Pancreas (tissue), 10 donors: Measurements from ENCODE around the gene GPHN. TPM values are rescaled to one million over a fixed set of nuclear protein-coding genes. Genes with fewer than 3 reads are reported as not detected.
A peak's percentile ranks its signal among the peaks of the same experiment; 100 is the strongest.

Source experiments
- ATAC-seq, 4 donors: fragments of 200-7000 bp; cut with Tn5 transposase; one replicate each; pipeline versions ENCODE4 v1.8.0 to v1.9.1; 2020; ENCODE audit warnings: mild to moderate bottlenecking in 4 of 4, moderate library complexity in 4 of 4
- DNase-seq, 6 donors: peaks; one replicate each; pipeline ENCODE4 v3.0.0-alpha.2; 2020
- FAIRE-seq: peaks from 2 replicates; lab custom pipeline; 2012; peaks lifted over from hg19 to GRCh38; lab: Jason Lieb, UNC
- H3K27ac ChIP-seq, 4 donors: fragments of 200-600 bp; sonication (generic); 1 replicate in 3 of 4; 2 replicates in 1 of 4; pipeline versions ENCODE4 v1.5.0 to v1.8.0; 2020
- H3K27me3 ChIP-seq, 4 donors: fragments of 200-600 bp; one replicate each; pipeline ENCODE4 v1.8.0; 2021
- H3K36me3 ChIP-seq, 3 donors: fragments of 200-600 bp; sonication (generic) in 1 of 3; one replicate each; pipeline versions ENCODE4 v1.5.0 to v1.8.0; 2020 to 2021
- H3K4me1 ChIP-seq, 3 donors: fragments of 200-600 bp; one replicate each; pipeline ENCODE4 v1.8.0; 2021
- H3K4me3 ChIP-seq, 4 donors: fragments of 200-600 bp; sonication (generic) in 2 of 4; one replicate each; pipeline versions ENCODE4 v1.5.0 to v1.8.0; 2020 to 2021
- H3K9me3 ChIP-seq, 4 donors: fragments of 200-600 bp; one replicate each; pipeline ENCODE4 v1.8.0; 2021
- WGBS, 2 donors: extraction: QIAGEN DNeasy Blood & Tissue Kit; methylation state at CpG; one replicate each; pipeline ENCODE4 v1.1.7; 2013; 5-methylcytosine and 5-hydroxymethylcytosine counted together
- intact Hi-C, 3 donors: fragments of 100-400 bp; cut with DNase I; formaldehyde crosslinking; loops; one replicate each; pipeline versions ENCODE4 v1.11.1 to v1.14.2; 2022
- polyA plus RNA-seq, 2 donors: library from polyadenylated mRNA; stranded (reverse); fragments of 200-250 nt; gene quantifications; one replicate each; pipeline ENCODE4 v1.2.3, GENCODE V29; 2013
- total RNA-seq, 6 donors: library from RNA; stranded (reverse); fragmentation: NEBNext Ultra II Directional in 4 of 6; extraction: Animal tissue kit (Norgen Biotek cat#: 25700) in 4 of 6; gene quantifications; one replicate each; pipeline versions ENCODE4 v1.2.1 to v1.2.4, GENCODE V29; 2021 to 2023
- TF ChIP-seq, protein P1 (sequence below), 4 donors: fragments of 200-600 bp; sonication (generic) in 3 of 4; IDR thresholded peaks; one replicate each; pipeline versions ENCODE4 v1.5.0 to v1.8.0; 2021; ENCODE audit warnings: antibody characterized with exemption in 4 of 4
- donor health status: healthy with polysubstance abuse.
- donor health status: DM: no; HTN: no; CAD: no; lungs with moderate emphysema.
- donor health status: DM: no; HTN: no; CAD: no.
- donor health status: control.
- donor health status: control.
- donor health status: Bipolar disorder and iron deficiency.
- donor health status: DM: yes; HTN: yes; CAD: no.
- donor health status: DM: no; HTN: no; CAD: no.
- donor health status: DM: no; HTN: no; CAD: no.
- donor health status: DM: yes; HTN: yes; CAD: no.

The GPHN gene
- total and polyA plus RNA-seq, 8 donors, result 20.3 to 47.6 (median 24.4) TPM

DNA sequence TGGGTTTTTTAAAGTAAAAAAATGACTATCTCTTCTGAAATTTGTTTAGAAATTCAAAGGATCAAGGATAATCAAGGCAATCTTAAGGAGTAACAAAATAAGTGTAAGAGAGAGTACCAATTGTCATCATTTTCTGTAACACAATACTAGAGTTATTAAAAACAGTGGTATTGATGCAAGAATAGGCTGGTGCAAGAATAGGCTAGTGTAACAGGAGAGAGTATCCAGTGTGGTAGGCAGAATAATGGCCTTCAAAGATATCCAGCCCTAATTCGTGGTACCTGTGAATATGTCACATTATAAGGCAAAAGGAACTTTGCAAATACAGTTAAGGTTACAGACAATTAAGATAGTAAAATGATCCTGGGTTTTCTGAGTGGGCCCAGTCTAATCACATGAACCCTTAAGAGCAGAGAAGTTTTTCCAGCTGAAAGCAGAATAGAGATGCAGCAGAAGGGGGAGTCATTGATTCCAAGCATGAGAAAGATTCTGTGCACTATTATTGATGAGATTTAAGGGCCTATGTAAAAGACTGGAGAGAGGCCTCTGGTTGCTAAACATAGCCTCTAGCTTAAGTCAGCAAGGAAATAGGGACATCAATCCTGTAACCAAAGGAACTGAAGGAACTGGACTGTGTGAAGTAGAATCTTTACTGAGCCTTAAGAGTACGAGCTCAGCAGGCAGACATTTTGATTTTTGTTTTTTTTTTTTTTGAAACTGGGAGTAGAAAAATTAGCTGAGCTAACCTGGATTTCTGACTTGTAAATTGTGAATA lies 134.1 kb downstream of the GPHN start:
- no peaks in the 10 kb centered on the region for H3K9me3 ChIP-seq
- H3K36me3 ChIP-seq, result no peaks in the 10 kb centered on the region
- H3K27ac ChIP-seq, result no peak overlapping the region
- H3K4me1 ChIP-seq, result peaks cover 0 to 4% (median 4%) of the 10 kb centered on the region in 3 donors
- TF ChIP-seq, protein P1, sequence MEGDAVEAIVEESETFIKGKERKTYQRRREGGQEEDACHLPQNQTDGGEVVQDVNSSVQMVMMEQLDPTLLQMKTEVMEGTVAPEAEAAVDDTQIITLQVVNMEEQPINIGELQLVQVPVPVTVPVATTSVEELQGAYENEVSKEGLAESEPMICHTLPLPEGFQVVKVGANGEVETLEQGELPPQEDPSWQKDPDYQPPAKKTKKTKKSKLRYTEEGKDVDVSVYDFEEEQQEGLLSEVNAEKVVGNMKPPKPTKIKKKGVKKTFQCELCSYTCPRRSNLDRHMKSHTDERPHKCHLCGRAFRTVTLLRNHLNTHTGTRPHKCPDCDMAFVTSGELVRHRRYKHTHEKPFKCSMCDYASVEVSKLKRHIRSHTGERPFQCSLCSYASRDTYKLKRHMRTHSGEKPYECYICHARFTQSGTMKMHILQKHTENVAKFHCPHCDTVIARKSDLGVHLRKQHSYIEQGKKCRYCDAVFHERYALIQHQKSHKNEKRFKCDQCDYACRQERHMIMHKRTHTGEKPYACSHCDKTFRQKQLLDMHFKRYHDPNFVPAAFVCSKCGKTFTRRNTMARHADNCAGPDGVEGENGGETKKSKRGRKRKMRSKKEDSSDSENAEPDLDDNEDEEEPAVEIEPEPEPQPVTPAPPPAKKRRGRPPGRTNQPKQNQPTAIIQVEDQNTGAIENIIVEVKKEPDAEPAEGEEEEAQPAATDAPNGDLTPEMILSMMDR (IDR thresholded peaks at IDR 0.05), result no peak
- FAIRE-seq, result no peak
- ATAC-seq, result no peak
- no peaks in the 10 kb centered on the region for H3K27me3 ChIP-seq
- no peak overlapping the region for H3K4me3 ChIP-seq
- DNase-seq, result no peak
- intact Hi-C loops, result no loop called here
- WGBS, 2 donors, result 69 to 70% methylated on average over 2 of the region's 2 CpGs

DNA sequence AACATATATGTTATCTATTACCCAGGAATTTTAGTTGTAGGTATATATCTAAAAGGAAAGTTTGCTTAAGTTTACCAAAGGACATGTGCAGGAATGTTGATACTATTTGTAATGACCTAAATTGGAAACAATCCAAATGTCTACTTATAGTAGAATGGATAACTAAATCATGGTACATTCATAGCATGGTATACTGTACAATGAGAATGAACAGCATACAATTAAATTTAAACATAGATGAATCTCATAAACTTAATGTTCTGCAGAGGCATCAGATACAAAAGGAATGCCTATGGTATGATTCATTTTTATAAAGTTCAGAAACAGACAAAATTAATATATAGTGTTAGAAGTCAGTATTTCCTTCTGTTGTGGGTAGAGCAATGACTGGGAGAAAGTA lies 135.4 kb downstream of the GPHN start:
- FAIRE-seq, result no peak
- Histone ChIP-seq H3K27me3 (no peaks in the 10 kb centered on the region), H3K9me3 (no peaks in the 10 kb centered on the region), H3K36me3 (no peaks in the 10 kb centered on the region), H3K4me3 (no peak overlapping the region), H3K27ac (no peak overlapping the region), H3K4me1 (peaks cover 0 to 4% (median 4%) of the 10 kb centered on the region in 3 donors)
- TF ChIP-seq, protein P1 (IDR thresholded peaks at IDR 0.05), result no peak
- DNase-seq, result no peak
- intact Hi-C loops, result no loop called here
- no peak for ATAC-seq

DNA sequence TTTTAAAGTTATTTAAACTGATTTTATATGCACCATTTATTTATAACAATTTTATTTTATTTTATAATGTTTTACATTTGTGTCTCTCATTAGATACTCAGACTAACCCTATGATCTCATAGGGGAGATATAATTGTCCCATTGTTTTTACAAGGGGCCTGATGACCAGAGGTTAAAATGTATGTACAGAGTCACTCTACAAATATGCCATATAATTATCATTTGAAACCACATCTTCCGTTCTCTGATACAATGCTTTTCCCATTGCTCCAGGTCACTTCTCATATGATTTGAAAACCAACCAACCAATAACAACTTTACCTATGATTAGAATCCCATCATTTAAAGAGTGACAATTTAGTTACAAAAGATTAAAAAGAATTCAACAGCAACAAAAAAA lies 137.8 kb downstream of the GPHN start:
- Histone ChIP-seq H3K4me3 (no peak overlapping the region), H3K27me3 (no peaks in the 10 kb centered on the region), H3K4me1 (peaks cover 0 to 6% (median 0%) of the 10 kb centered on the region in 3 donors), H3K27ac (no peak overlapping the region), H3K9me3 (no peaks in the 10 kb centered on the region), H3K36me3 (no peaks in the 10 kb centered on the region)
- no peak for FAIRE-seq
- intact Hi-C loops, result no loop called here
- DNase-seq, result no peak
- no peak for ATAC-seq
- TF ChIP-seq, protein P1 (IDR thresholded peaks at IDR 0.05), result no peak
- 91 to 95% methylated on average over 1 of the region's 1 CpG for WGBS, 2 donors

DNA sequence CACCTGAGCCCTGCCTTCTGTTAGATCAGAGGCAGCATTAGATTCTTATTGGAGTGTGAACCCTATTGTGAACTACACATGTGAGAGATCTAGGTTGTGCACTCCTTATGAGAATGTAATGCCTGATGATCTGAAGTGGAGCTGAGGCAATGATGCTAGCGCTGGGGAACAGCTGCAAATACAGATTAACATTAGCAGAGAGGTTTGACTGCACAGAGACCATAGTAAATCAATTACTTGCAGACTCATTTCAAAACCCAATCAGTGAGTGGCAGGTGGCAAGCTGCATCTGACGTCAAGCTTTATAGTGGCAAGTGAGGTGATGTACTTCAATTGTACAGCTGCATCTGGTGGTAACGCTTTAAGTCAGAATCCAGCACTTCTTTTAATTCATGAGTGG lies 141.6 kb downstream of the GPHN start:
- Histone ChIP-seq H3K27ac (no peak overlapping the region), H3K4me3 (no peak overlapping the region), H3K4me1 (peaks cover 0 to 7% (median 0%) of the 10 kb centered on the region in 3 donors), H3K9me3 (no peaks in the 10 kb centered on the region), H3K36me3 (no peaks in the 10 kb centered on the region), H3K27me3 (no peaks in the 10 kb centered on the region)
- ATAC-seq, result no peak
- TF ChIP-seq, protein P1 (IDR thresholded peaks at IDR 0.05), result no peak
- WGBS, 2 donors, result 85 to 89% methylated on average over 3 of the region's 3 CpGs
- no peak for DNase-seq
- intact Hi-C loops, result no loop called here
- no peak for FAIRE-seq

DNA sequence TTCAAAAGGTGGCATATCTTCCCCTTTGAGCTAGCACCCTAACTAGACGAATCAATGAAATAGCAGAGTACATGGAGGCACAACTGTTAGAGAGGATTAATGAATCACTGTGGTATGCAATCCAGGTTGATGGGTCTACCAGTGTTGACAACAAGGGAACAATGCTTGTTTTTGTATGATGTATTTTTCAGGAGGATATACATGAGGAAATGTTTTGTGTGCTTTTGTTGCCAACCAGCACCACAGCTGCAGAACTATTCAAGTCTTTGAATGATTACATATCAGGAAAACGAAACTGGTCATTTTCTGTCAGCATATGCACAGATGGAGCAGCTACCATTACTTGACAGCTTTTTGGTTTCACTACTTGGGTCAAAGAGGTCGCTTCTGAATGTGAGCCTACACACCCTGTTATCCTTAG lies 142.6 kb downstream of the GPHN start:
- TF ChIP-seq, protein P1 (IDR thresholded peaks at IDR 0.05), result no peak
- FAIRE-seq, result no peak
- peak overlapping the region in 1 of 4 donors; percentile 14 for H3K27ac ChIP-seq

More for the DNA sequence above, 142.6 kb downstream of the GPHN start:
- 48 to 50% methylated on average over 3 of the region's 3 CpGs for WGBS, 2 donors
- Histone ChIP-seq H3K36me3 (no peaks in the 10 kb centered on the region), H3K27me3 (no peaks in the 10 kb centered on the region), H3K9me3 (no peaks in the 10 kb centered on the region), H3K4me3 (no peak overlapping the region), H3K4me1 (peaks cover 0 to 3% (median 0%) of the 10 kb centered on the region in 3 donors)
- intact Hi-C loops, result no loop called here
- DNase-seq (no peak), ATAC-seq (peak in 3 of 4 donors; percentile 27 to 73 (median 72))
